NCI-H1092 (cell line): Measurements from ENCODE around the gene HINT1.
"Not testable (repeated sequence)": the region's sequence is repeated elsewhere in the genome, so short reads cannot be mapped to it uniquely, and the experiment has no call there.

Experiments
- DNase-seq: peaks from one replicate; lab custom pipeline; 2025; lab: John Stamatoyannopoulos, UW

The HINT1 gene

GRCh38 chr5:131165119-131165727, at the start of gene HINT1:
HINT1 (minus strand) TSS chr5:131165256; CDS start chr5:131165205, 51 bp downstream.
- DNase-seq: peak; percentile 85

- DNase-seq: no peak
Observed at GRCh38 chr5:131214609-131215227, 49.7 kb upstream of the HINT1 start.

GRCh38 chr5:131212471-131213021, 47.5 kb upstream of the HINT1 start:
- DNase-seq: no peak

- no peak for DNase-seq
Observed at GRCh38 chr5:131211669-131212068, 46.6 kb upstream of the HINT1 start.

- no peak for DNase-seq
Observed at GRCh38 chr5:131210151-131210510, 45.1 kb upstream of the HINT1 start.

GRCh38 chr5:131209506-131210150, 44.6 kb upstream of the HINT1 start:
- DNase-seq: peak; percentile 68

- no peak for DNase-seq
Observed at GRCh38 chr5:131209175-131209505, 44.1 kb upstream of the HINT1 start.

- DNase-seq: no peak
Observed at GRCh38 chr5:131206772-131207171, 41.7 kb upstream of the HINT1 start.

- no peak for DNase-seq
Observed at GRCh38 chr5:131206061-131206460, 41.0 kb upstream of the HINT1 start.

- no peak for DNase-seq
Observed at GRCh38 chr5:131204964-131205363, 39.9 kb upstream of the HINT1 start.

GRCh38 chr5:131200560-131200959, 35.5 kb upstream of the HINT1 start:
- DNase-seq: no peak

GRCh38 chr5:131198625-131199024, 33.6 kb upstream of the HINT1 start:
- DNase-seq: no peak

GRCh38 chr5:131196331-131196730, 31.3 kb upstream of the HINT1 start:
- DNase-seq: no peak

GRCh38 chr5:131195696-131196095, 30.6 kb upstream of the HINT1 start:
- no peak for DNase-seq

GRCh38 chr5:131194725-131195124, 29.7 kb upstream of the HINT1 start:
- no peak for DNase-seq

GRCh38 chr5:131193897-131194296, 28.8 kb upstream of the HINT1 start:
- not testable (repeated sequence) for DNase-seq

- no peak for DNase-seq
Observed at GRCh38 chr5:131193106-131193505, 28.1 kb upstream of the HINT1 start.

GRCh38 chr5:131186561-131187256, 21.7 kb upstream of the HINT1 start:
- no peak for DNase-seq

GRCh38 chr5:131185523-131186104, 20.6 kb upstream of the HINT1 start:
- DNase-seq: no peak

GRCh38 chr5:131182839-131183238, 17.8 kb upstream of the HINT1 start:
- no peak for DNase-seq

GRCh38 chr5:131180407-131180806, 15.4 kb upstream of the HINT1 start:
- DNase-seq: no peak

GRCh38 chr5:131171276-131171810, 6.3 kb upstream of the HINT1 start:
- no peak for DNase-seq
